ENCODE results near the gene ADAMTSL2.

DNA sequence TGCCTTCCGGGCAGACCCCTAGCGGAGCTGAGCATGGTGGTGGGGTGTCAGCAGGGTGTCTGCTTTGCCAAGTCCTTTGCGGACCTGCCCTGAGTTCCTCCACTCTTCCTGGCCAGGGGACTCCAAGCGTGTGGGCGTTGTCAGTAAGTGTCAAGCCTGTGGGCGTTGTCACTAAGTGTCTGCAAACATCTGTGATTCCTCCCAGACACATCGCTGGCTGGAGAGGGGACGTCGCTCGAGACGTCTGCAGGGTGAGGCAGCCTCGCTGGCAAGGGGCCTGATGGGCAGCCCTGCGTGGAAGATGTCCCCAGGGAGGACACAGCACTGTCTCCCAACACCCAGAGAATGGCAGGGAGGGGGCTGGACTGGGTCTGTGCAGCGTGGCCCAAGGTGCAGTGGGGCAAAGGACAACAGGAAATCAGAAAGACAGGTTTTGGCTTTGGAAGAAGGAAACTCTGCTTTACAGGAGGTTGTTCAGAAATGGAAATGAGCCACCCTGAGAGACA is 28.8 kb downstream of the ADAMTSL2 start:
- TF ChIP-seq GATA3 (IDR thresholded peaks at IDR 0.05; ENCODE audit: low read depth, low read length) = no peak
- TF ChIP-seq GATA2 (IDR thresholded peaks at IDR 0.05; ENCODE audit: low read depth, low read length) = no peak

Measured in SH-SY5Y (cell line).